Mucosa of descending colon (tissue), 3 donors: Measurements from ENCODE around the gene BIRC6. TPM values are rescaled to one million over a fixed set of nuclear protein-coding genes. Genes with fewer than 3 reads are reported as not detected.
"Not testable (repeated sequence)": the region's sequence is repeated elsewhere in the genome, so short reads cannot be mapped to it uniquely, and the experiment has no call there.

ENCODE experiments used
- ATAC-seq: fragments of 200-7000 bp; cut with Tn5 transposase; one replicate; pipeline ENCODE4 v1.9.1; 2020; ENCODE audit warnings: mild to moderate bottlenecking, moderate library complexity
- DNase-seq, 3 donors: peaks; one replicate each; pipeline ENCODE4 v3.0.0-alpha.2; 2020
- H3K36me3 ChIP-seq: fragments of 200-600 bp; one replicate; pipeline ENCODE4 v1.8.0; 2021; ENCODE audit warnings: low read depth, mild to moderate bottlenecking
- H3K4me1 ChIP-seq: fragments of 200-600 bp; one replicate; pipeline ENCODE4 v1.8.0; 2021; ENCODE audit warnings: low read depth, mild to moderate bottlenecking
- H3K4me3 ChIP-seq: fragments of 200-600 bp; one replicate; pipeline ENCODE4 v1.8.0; 2021; ENCODE audit warnings: mild to moderate bottlenecking
- H3K9me3 ChIP-seq: fragments of 200-600 bp; one replicate; pipeline ENCODE4 v1.8.0; 2021; ENCODE audit warnings: mild to moderate bottlenecking
- intact Hi-C, 2 donors: fragments of 100-400 bp; cut with DNase I in 1 of 2; cut with micrococcal nuclease in 1 of 2; formaldehyde crosslinking; loops; one replicate each; pipeline versions ENCODE4 v1.11.0 to v1.11.1; 2022; cut with DNase I, micrococcal nuclease
- total RNA-seq, 3 donors: library from RNA; stranded (reverse); fragmentation: NEBNext Ultra II Directional in 2 of 3; extraction: Animal tissue kit (Norgen Biotek cat#: 25700) in 2 of 3; gene quantifications; one replicate each; pipeline versions ENCODE4 v1.2.1 to v1.2.4, GENCODE V29; 2021 to 2023
- TF ChIP-seq, protein P1 (sequence below): fragments of 200-600 bp; IDR thresholded peaks from one replicate; pipeline ENCODE4 v1.8.0; 2022; ENCODE audit warnings: antibody characterized with exemption, mild to moderate bottlenecking
- donor health status: DM: no; HTN: no; CAD: no; lungs with moderate emphysema.
- donor health status: DM: no; HTN: no; CAD: no.
- donor health status: DM: no; HTN: yes; CAD: no.

Gene BIRC6
- total RNA-seq, 3 donors from 2014 or later: 102 to 136 (median 112) TPM

DNA sequence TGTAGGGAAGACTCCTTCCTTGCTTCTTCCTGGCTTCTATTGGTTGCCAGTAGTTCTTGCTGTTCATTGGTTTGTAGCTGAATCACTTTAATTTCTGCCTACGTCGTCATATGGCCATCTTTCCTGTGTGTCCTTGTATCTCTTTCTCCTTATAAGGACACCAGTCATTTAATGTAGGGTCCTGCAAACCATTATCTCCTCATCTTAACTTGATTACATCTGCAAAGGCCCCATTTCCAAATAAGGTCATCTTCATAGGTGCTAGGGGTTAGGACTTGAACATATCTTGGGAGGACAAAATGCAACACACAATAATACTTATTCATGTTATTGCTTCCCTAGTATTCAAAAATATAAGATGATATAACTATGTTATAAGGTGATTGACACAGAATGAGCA lies 175.5 kb downstream of the BIRC6 start:
- Histone ChIP-seq H3K36me3 (peaks cover 3% of the 10 kb centered on the region), H3K4me1 (no peaks in the 10 kb centered on the region), H3K4me3 (no peak overlapping the region), H3K9me3 (no peaks in the 10 kb centered on the region)
- no peak for DNase-seq
- TF ChIP-seq, protein P1, sequence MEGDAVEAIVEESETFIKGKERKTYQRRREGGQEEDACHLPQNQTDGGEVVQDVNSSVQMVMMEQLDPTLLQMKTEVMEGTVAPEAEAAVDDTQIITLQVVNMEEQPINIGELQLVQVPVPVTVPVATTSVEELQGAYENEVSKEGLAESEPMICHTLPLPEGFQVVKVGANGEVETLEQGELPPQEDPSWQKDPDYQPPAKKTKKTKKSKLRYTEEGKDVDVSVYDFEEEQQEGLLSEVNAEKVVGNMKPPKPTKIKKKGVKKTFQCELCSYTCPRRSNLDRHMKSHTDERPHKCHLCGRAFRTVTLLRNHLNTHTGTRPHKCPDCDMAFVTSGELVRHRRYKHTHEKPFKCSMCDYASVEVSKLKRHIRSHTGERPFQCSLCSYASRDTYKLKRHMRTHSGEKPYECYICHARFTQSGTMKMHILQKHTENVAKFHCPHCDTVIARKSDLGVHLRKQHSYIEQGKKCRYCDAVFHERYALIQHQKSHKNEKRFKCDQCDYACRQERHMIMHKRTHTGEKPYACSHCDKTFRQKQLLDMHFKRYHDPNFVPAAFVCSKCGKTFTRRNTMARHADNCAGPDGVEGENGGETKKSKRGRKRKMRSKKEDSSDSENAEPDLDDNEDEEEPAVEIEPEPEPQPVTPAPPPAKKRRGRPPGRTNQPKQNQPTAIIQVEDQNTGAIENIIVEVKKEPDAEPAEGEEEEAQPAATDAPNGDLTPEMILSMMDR: no peak
- intact Hi-C loops: no loop called here
- ATAC-seq: no peak

- ATAC-seq (no peak), DNase-seq (no peak)
- H3K4me1 ChIP-seq: no peaks in the 10 kb centered on the region
- TF ChIP-seq, protein P1: no peak
- H3K4me3 ChIP-seq: no peak overlapping the region
- H3K9me3 ChIP-seq: no peaks in the 10 kb centered on the region
- intact Hi-C loops: no loop called here
- no peaks in the 10 kb centered on the region for H3K36me3 ChIP-seq
Observed at GRCh38 chr2:32532961-32533360, 176.1 kb downstream of the BIRC6 start.

DNA sequence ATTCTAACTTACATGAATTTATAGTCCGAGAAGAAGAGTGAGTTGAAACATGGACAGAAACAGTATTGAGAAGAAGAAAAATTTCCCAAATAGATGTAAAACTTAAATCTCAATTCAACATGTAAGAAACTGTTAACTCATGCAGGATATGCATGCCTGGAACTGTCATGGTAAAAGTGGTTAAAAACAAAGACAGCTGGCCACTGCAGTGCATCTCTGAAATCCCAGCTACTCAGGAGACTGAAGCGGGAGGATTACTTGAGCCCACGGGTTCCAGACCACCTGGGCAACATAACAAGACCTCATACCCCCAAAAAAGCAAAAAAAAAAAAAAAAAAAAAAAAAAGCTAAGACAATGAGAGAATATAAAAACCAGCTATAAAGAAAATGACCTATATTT lies 178.0 kb downstream of the BIRC6 start:
- intact Hi-C loops: no loop called here
- no peak for DNase-seq

DNA sequence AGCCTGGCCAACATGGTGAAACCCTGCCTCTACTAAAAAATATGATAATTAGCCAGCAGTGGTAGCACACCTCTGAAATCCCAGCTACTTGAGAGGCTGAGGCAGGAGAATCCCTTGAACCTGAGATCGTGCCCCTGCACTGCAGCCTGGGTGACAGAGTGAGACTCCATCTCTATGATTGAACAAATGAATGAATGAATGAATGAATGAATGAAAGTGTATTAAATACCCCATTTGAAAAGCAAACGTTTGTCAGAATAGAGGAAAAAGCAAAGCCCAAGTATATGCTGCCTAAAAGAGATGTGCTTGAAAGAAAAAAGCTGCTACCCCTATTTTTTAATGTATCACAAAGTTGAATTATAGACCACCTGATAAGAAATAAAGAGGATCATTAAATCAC lies 181.9 kb downstream of the BIRC6 start:
- ATAC-seq: no peak
- DNase-seq: no peak
- Histone ChIP-seq H3K4me3 (no peak overlapping the region), H3K36me3 (no peaks in the 10 kb centered on the region), H3K9me3 (no peaks in the 10 kb centered on the region), H3K4me1 (no peaks in the 10 kb centered on the region)
- intact Hi-C loops: no loop called here
- TF ChIP-seq, protein P1: no peak

More for the DNA sequence above, 178.0 kb downstream of the BIRC6 start:
- no peaks in the 10 kb centered on the region for H3K4me1 ChIP-seq
- TF ChIP-seq, protein P1: no peak
- no peak overlapping the region for H3K4me3 ChIP-seq
- H3K36me3 ChIP-seq: no peaks in the 10 kb centered on the region
- no peaks in the 10 kb centered on the region for H3K9me3 ChIP-seq
- ATAC-seq: no peak

DNA sequence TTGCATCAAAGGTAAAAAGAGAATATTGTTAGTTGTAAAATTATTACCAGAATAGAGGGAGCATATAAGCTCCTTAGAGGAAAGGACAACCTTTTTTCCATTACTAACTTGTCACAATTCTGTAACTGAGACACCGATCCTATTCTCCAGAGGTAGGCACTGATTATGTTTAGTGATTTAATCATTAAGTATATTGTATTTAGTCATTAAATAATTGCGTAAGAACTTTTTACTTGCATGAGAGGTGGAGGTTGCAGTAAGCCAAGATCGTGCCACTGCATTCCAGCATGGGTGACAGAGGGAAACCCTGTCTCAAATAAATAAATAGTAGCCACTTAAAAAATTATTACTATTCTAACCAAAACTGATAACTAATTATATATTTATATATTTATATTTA lies 195.7 kb downstream of the BIRC6 start:
- intact Hi-C loops, H3K4me3 ChIP-seq, H3K36me3 ChIP-seq, DNase-seq, ATAC-seq, H3K4me1 ChIP-seq, H3K9me3 ChIP-seq: not testable (repeated sequence)

DNA sequence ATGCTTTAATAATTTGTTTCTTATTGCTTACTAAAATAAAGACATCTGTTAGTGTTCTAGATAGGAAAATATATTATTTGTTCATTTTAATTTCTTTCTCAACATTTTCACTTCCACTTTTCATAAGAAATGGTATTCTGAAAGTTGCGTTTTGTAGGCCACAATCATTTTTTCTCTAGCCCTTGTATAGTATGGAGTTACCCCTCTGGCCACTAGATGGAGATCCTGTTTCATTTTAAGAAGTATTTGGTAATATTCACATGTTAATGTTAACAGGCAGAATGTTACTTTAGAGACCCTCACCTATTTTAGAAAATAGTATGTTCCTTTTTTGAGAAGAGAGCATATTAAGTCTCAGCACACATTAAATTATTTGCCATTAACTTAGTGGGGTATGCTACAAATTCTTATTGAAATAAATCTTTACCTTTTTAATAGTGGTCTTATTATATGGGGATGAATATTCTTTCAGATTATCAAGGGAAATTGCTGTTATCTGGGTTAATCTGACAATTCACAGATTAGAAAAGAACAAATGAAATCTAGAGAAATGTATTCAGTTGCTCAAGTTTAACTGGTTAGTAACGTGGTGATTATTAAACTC lies 197.1 kb downstream of the BIRC6 start:
- Histone ChIP-seq H3K9me3 (no peaks in the 10 kb centered on the region), H3K4me1 (no peaks in the 10 kb centered on the region), H3K36me3 (no peaks in the 10 kb centered on the region), H3K4me3 (no peak overlapping the region)
- DNase-seq (peak in 1 of 3 donors; percentile 38), ATAC-seq (peak; percentile 49)
- intact Hi-C loops: no loop called here
- TF ChIP-seq, protein P1: peak; percentile 24
